GM12878 (cell line): Measurements from ENCODE around the gene SLX4IP. TPM values are rescaled to one million over a fixed set of nuclear protein-coding genes. Genes with fewer than 3 reads are reported as not detected.

ENCODE experiments used
- ATAC-seq: fragments of 200-7000 bp; cut with Tn5 transposase; 3 replicates; pipeline ENCODE4 v1.9.1; 2020; ENCODE audit warnings: mild to moderate bottlenecking, moderate library complexity
- BruUV-seq: library from RNA; stranded (reverse); fragments of 400-500 nt; replicated peaks from 2 replicates; lab custom pipeline; 2021; lab: Mats Ljungman, UMichigan
- CTCF ChIA-PET: fragments of 300-600 bp; sonication (Branson Sonifier 250); formaldehyde crosslinking; extraction: SDS; loops from one replicate; lab custom pipeline; 2021; ENCODE audit warnings: inconsistent platforms; lab: Yijun Ruan, JAX
- POLR2A ChIA-PET: fragments of 350-600 bp; formaldehyde crosslinking; extraction: SDS; loops from one replicate; lab custom pipeline; 2021; ENCODE audit warnings: inconsistent platforms; lab: Charles Lee
- RAD21 ChIA-PET: fragments of 300-600 bp; sonication (Branson Sonifier 250); formaldehyde crosslinking; loops from one replicate; lab custom pipeline; 2023; ENCODE audit warnings: antibody characterized with exemption; ENCODE audit not compliant: unreplicated experiment; lab: Charles Lee
- SMC1A ChIA-PET: fragments of 300-600 bp; sonication (Branson Sonifier 250); formaldehyde crosslinking; loops from one replicate; lab custom pipeline; 2023; ENCODE audit not compliant: unreplicated experiment, uncharacterized antibody; lab: Charles Lee
- DNase-seq: peaks from one replicate; pipeline ENCODE4 v3.0.0-alpha.2; 2011; ENCODE audit warnings: low read depth, low spot score
- FAIRE-seq: peaks from 3 replicates; lab custom pipeline; 2011; peaks lifted over from hg19 to GRCh38; lab: Jason Lieb, UNC
- H2AFZ ChIP-seq: 2 replicates; pipeline ENCODE4 v1.6.0; 2011; ENCODE audit warnings: low read depth, low read length, control low read depth; ENCODE audit not compliant: control insufficient read depth
- H3K27ac ChIP-seq: 2 replicates; pipeline ENCODE4 v1.5.1; 2011; ENCODE audit warnings: control low read depth; ENCODE audit not compliant: control insufficient read depth, insufficient read depth
- H3K27me3 ChIP-seq, 2 experiments: replicated peaks in 1 of 2; 2 replicates each; pipeline versions ENCODE4 v1.6.0 to v1.6.1; 2011; ENCODE audit warnings: low read length in 1 of 2; ENCODE audit not compliant: control insufficient read depth in 2 of 2, insufficient read depth in 2 of 2
- H3K36me3 ChIP-seq, 2 experiments: 2 replicates each; pipeline ENCODE4 v1.5.1; 2011; ENCODE audit warnings: low read length in 1 of 2; ENCODE audit not compliant: control insufficient read depth in 2 of 2, insufficient read depth in 2 of 2
- H3K4me1 ChIP-seq: 2 replicates; pipeline ENCODE4 v1.6.1; 2011; ENCODE audit warnings: mild to moderate bottlenecking, low read length, moderate library complexity, mixed read lengths; ENCODE audit not compliant: control insufficient read depth, insufficient read depth
- H3K4me2 ChIP-seq: 2 replicates; pipeline ENCODE4 v1.6.0; 2011; ENCODE audit warnings: control low read depth; ENCODE audit not compliant: control insufficient read depth, insufficient read depth
- H3K4me3 ChIP-seq: fragments of 200-600 bp; sonication (generic); 2 replicates; pipeline ENCODE4 v1.5.1; 2016
- H3K79me2 ChIP-seq: 2 replicates; pipeline ENCODE4 v1.6.0; 2011; ENCODE audit warnings: low read length; ENCODE audit not compliant: control insufficient read depth, insufficient read depth
- H3K9ac ChIP-seq: 2 replicates; pipeline ENCODE4 v1.8.0; 2011; ENCODE audit warnings: low read length, control low read depth, mixed read lengths; ENCODE audit not compliant: control insufficient read depth, insufficient read depth
- H3K9me3 ChIP-seq: replicated peaks from 3 replicates; pipeline ENCODE4 v1.5.1; 2011; ENCODE audit warnings: mild to moderate bottlenecking, low read length; ENCODE audit not compliant: control insufficient read depth, insufficient read depth
- H4K20me1 ChIP-seq: 2 replicates; pipeline ENCODE4 v1.6.0; 2011; ENCODE audit not compliant: control insufficient read depth, insufficient read depth
- BMI1 ChIP-seq: fragments of 450-650 bp; IDR thresholded peaks from 2 replicates; pipeline ENCODE4 v1.6.1; 2016; ENCODE audit warnings: mild to moderate bottlenecking, moderate library complexity, borderline replicate concordance
- DPF2 ChIP-seq: fragments of 450-650 bp; IDR thresholded peaks from 2 replicates; pipeline ENCODE4 v1.6.1; 2017; ENCODE audit warnings: mild to moderate bottlenecking
- IKZF2 ChIP-seq, 2 experiments: fragments of 450-650 bp; IDR thresholded peaks; 2 replicates each; pipeline ENCODE4 v1.6.1; 2017; ENCODE audit warnings: mild to moderate bottlenecking in 2 of 2, moderate library complexity in 2 of 2
- IRF4 ChIP-seq: IDR thresholded peaks from 2 replicates; pipeline ENCODE4 v1.6.1; 2011; ENCODE audit warnings: low read depth, low read length
- JUNB ChIP-seq: IDR thresholded peaks from 2 replicates; pipeline ENCODE4 v1.6.1; 2016; ENCODE audit warnings: antibody characterized with exemption, mild to moderate bottlenecking
- MTA2 ChIP-seq: fragments of 450-650 bp; IDR thresholded peaks from 2 replicates; pipeline ENCODE4 v1.6.1; 2016; ENCODE audit warnings: low read depth, mild to moderate bottlenecking, moderate library complexity
- MYC ChIP-seq: IDR thresholded peaks from 2 replicates; pipeline ENCODE4 v1.6.1; 2011; ENCODE audit warnings: mild to moderate bottlenecking, low read length, moderate library complexity, inconsistent platforms; ENCODE audit not compliant: insufficient read depth, insufficient replicate concordance, insufficient read length, severe bottlenecking
- NR2C2 ChIP-seq: IDR thresholded peaks from 2 replicates; pipeline ENCODE4 v1.6.1; 2011; ENCODE audit warnings: borderline replicate concordance, low read depth; ENCODE audit not compliant: control insufficient read depth, insufficient read length
- RCOR1 ChIP-seq: conservative IDR thresholded peaks from 2 replicates; pipeline ENCODE4 v1.6.1; 2012; ENCODE audit warnings: low read depth, low read length, improper control_type of control experiment
- SMC3 ChIP-seq: IDR thresholded peaks from 2 replicates; pipeline ENCODE4 v1.6.1; 2011; ENCODE audit warnings: low read length, improper control_type of control experiment, borderline replicate concordance
- SREBF2 ChIP-seq: IDR thresholded peaks from 2 replicates; pipeline ENCODE4 v1.6.1; 2012; ENCODE audit warnings: mild to moderate bottlenecking, low read length
- STAT1 ChIP-seq: fragments of 450-650 bp; conservative IDR thresholded peaks from 2 replicates; pipeline ENCODE4 v1.6.1; 2014; ENCODE audit warnings: antibody characterized with exemption, mild to moderate bottlenecking
- TBL1XR1 ChIP-seq: IDR thresholded peaks from 2 replicates; pipeline ENCODE4 v1.6.1; 2012; ENCODE audit warnings: low read depth, low read length, improper control_type of control experiment
- TCF12 ChIP-seq: IDR thresholded peaks from 2 replicates; pipeline ENCODE4 v1.6.1; 2011; ENCODE audit warnings: low read depth, mild to moderate bottlenecking, low read length
- TCF3 ChIP-seq: IDR thresholded peaks from 2 replicates; pipeline ENCODE4 v1.6.1; 2012; ENCODE audit warnings: low read depth, mild to moderate bottlenecking, low read length, borderline replicate concordance; ENCODE audit not compliant: insufficient read depth
- WRNIP1 ChIP-seq: IDR thresholded peaks from 2 replicates; pipeline ENCODE4 v1.6.1; 2011; ENCODE audit warnings: low read depth, low read length, improper control_type of control experiment, borderline replicate concordance
- YY1 ChIP-seq: IDR thresholded peaks from 2 replicates; pipeline ENCODE4 v1.6.1; 2011; ENCODE audit warnings: low read depth, mild to moderate bottlenecking, low read length
- in situ Hi-C: fragments of 300-500 bp; cut with MboI; formaldehyde crosslinking; loops from 9 replicates; pipeline ENCODE4 v1.14.3; 2018; ENCODE audit warnings: mixed read lengths
- intact Hi-C: fragments of 100-400 bp; cut with micrococcal nuclease; formaldehyde crosslinking; loops from one replicate; pipeline ENCODE4 v1.14.2; 2022; ENCODE audit not compliant: unreplicated experiment
- polyA plus RNA-seq, 11 experiments: library from polyadenylated mRNA; depleted of rRNA in 4 of 11; unstranded in 6 of 11; stranded (reverse) in 5 of 11; fragments of >200 nt; fragmentation: Nextera tagmentation in 4 of 11; fragmentation: Illumina TruSeq in 1 of 11; extraction: Ambion mirVana in 4 of 11; extraction: Trizol in 1 of 11; gene quantifications; 1 replicate in 1 of 11; 2 replicates in 10 of 11; pipeline versions ENCODE4 v1.2.1 to v1.2.3, GENCODE V29; 2011 to 2016; ENCODE audit warnings: inconsistent platforms in 2 of 11, missing spikeins in 2 of 11, low read depth in 1 of 11
- total RNA-seq, 4 experiments: library from RNA; depleted of rRNA in 3 of 4; stranded (reverse); fragments of >200 nt in 3 of 4; fragmentation: Illumina TruSeq in 1 of 4; extraction: Trizol in 1 of 4; gene quantifications; 2 replicates each; pipeline versions ENCODE4 v1.2.1 to v1.2.3, GENCODE V29; 2013 to 2021
- TF ChIP-seq, protein P1 (sequence below): fragments of 450-650 bp; IDR thresholded peaks from 2 replicates; pipeline ENCODE4 v1.6.1; 2016; ENCODE audit warnings: mild to moderate bottlenecking
- TF ChIP-seq, protein P2 (sequence below): fragments of 450-650 bp; IDR thresholded peaks from 2 replicates; pipeline ENCODE4 v1.6.1; 2017; ENCODE audit warnings: mild to moderate bottlenecking, low read depth, inconsistent platforms; ENCODE audit not compliant: poor library complexity, severe bottlenecking

The SLX4IP gene
- total and polyA plus RNA-seq, 10 of the 15 experiments (the other 5 are each of a cell fraction or from before 2014, with no cell fraction given), result 2.2 to 11.0 (median 6.3) TPM

GRCh38 chr20:10558635-10559187, 123.6 kb downstream of the SLX4IP start (continued):
- TF ChIP-seq MTA2, result peak; percentile 94
- peak; percentile 77 to 86 for TF ChIP-seq IKZF2 (IDR thresholded peaks at IDR 0.05)
- peak; percentile 84 for TF ChIP-seq DPF2
- peak; percentile 47; the same call in 1 of the 2 replicates for TF ChIP-seq TBL1XR1
- no peak for TF ChIP-seq NR2C2
- TF ChIP-seq, protein P1, sequence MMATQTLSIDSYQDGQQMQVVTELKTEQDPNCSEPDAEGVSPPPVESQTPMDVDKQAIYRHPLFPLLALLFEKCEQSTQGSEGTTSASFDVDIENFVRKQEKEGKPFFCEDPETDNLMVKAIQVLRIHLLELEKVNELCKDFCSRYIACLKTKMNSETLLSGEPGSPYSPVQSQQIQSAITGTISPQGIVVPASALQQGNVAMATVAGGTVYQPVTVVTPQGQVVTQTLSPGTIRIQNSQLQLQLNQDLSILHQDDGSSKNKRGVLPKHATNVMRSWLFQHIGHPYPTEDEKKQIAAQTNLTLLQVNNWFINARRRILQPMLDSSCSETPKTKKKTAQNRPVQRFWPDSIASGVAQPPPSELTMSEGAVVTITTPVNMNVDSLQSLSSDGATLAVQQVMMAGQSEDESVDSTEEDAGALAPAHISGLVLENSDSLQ, result peak; percentile 95
- TF ChIP-seq TCF3, result 0 out of 2 replicates have a peak, but pooled peaks have one; percentile 43
- TF ChIP-seq YY1, result no peak
- peak; percentile 75 for TF ChIP-seq JUNB
- TF ChIP-seq BMI1, result peak; percentile 77
- 0 out of 2 replicates have a peak, but pooled peaks have one; percentile 49 for TF ChIP-seq TCF12
- no peak for TF ChIP-seq STAT1

DNA sequence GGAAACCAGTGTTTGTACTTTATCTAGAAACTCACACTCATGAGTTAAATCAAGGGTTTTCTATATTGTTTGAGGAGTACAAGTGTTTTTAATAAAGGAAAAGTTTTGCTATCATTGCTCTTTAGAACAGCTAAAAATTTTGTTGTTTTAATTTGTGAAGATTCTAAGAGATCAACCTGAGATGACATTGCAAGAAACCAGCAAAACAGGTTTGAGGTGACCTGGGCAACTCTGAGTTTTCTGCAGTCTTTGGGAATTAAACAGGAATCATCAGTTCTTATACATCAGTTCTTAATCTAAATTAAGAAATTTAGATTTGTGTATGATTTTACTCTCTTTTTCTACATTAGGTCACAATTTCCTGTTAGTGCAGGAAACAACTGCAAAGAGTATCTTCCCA, 124.2 kb downstream of the SLX4IP start:
- intact Hi-C loops (loop anchor here (2.0 to 10.0 kb wide), 3 partner anchors 708 to 944 kb away; no protein-coding TSS in a partner anchor), in situ Hi-C loops (loop anchor here (10.0 kb wide), 1 partner anchor 646 kb away; no protein-coding TSS in a partner anchor)
- no TSS peak for BruUV-seq
- Histone ChIP-seq H3K4me2 (no peak overlapping the region), H4K20me1 (no peaks in the 10 kb centered on the region), H3K4me3 (no peak overlapping the region), H3K36me3 (peaks cover 2 to 4% of the 10 kb centered on the region in 2 experiments; a peak in 1 of 4 replicates), H3K27me3 (no peaks in the 10 kb centered on the region), H3K27ac (peak overlapping the region; percentile 28; the same call in 1 of the 2 replicates), H3K9me3 (peaks cover 2% of the 10 kb centered on the region; the same call in 1 of the 3 replicates), H3K79me2 (no peaks in the 10 kb centered on the region), H3K4me1 (peaks cover 14% of the 10 kb centered on the region; the same call in 1 of the 2 replicates), H3K9ac (no peak overlapping the region), H2AFZ (no peak overlapping the region)
- RAD21 ChIA-PET, result interaction anchor here (0.7 to 3.0 kb wide), 6 partner anchors 45 to 984 kb away, joined by 3 to 21 read pairs (median 8); partner anchors contain the start of gene JAG1
- CTCF ChIA-PET, result interaction anchor here (0.9 to 2.4 kb wide), 6 partner anchors 50 to 714 kb away, joined by 3 to 10 read pairs (median 4); no protein-coding TSS in a partner anchor
- SMC1A ChIA-PET, result interaction anchor here (0.7 to 3.7 kb wide), 5 partner anchors 210 to 708 kb away, joined by 3 to 17 read pairs (median 3); no protein-coding TSS in a partner anchor
- ATAC-seq (no peak), DNase-seq (no peak), FAIRE-seq (no peak)
- TF ChIP-seq RCOR1 (no peak), MYC (no peak), WRNIP1 (no peak), IRF4 (no peak), SREBF2 (no peak), SMC3 (no peak)
- TF ChIP-seq, protein P2, sequence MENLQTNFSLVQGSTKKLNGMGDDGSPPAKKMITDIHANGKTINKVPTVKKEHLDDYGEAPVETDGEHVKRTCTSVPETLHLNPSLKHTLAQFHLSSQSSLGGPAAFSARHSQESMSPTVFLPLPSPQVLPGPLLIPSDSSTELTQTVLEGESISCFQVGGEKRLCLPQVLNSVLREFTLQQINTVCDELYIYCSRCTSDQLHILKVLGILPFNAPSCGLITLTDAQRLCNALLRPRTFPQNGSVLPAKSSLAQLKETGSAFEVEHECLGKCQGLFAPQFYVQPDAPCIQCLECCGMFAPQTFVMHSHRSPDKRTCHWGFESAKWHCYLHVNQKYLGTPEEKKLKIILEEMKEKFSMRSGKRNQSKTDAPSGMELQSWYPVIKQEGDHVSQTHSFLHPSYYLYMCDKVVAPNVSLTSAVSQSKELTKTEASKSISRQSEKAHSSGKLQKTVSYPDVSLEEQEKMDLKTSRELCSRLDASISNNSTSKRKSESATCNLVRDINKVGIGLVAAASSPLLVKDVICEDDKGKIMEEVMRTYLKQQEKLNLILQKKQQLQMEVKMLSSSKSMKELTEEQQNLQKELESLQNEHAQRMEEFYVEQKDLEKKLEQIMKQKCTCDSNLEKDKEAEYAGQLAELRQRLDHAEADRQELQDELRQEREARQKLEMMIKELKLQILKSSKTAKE, result no peak
- POLR2A ChIA-PET, result interaction anchor here (0.9 kb wide), 1 partner anchor 11 kb away, joined by 3 read pairs; no protein-coding TSS in a partner anchor
